ENCODE measurements around the gene MRPL22.

The MRPL22 gene

DNA sequence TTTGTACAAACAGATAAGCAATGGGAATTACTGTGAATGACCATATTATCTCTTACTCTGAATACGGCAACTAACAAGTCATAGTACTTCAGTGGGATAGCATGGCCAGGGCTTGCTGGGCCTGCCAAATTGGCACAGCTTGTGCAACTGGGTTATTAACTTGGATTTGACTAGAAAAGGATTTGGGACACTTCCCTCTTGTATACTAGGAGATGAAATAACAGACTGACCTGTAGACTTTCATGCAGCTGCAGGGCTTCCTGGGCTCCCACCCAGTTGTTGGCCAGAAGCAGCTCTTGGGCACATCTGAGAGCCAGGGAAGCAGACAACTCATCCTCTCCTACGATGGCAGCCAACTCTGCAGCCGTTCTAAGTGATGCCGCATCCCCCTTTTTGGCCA, 42.7 kb upstream of the MRPL22 start:
- no peak for TF ChIP-seq EP300 (IDR thresholded peaks at IDR 0.05; ENCODE audit: borderline replicate concordance)
- TF ChIP-seq, protein P1, sequence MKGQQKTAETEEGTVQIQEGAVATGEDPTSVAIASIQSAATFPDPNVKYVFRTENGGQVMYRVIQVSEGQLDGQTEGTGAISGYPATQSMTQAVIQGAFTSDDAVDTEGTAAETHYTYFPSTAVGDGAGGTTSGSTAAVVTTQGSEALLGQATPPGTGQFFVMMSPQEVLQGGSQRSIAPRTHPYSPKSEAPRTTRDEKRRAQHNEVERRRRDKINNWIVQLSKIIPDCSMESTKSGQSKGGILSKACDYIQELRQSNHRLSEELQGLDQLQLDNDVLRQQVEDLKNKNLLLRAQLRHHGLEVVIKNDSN (IDR thresholded peaks at IDR 0.05): no peak
- TF ChIP-seq, protein P2, sequence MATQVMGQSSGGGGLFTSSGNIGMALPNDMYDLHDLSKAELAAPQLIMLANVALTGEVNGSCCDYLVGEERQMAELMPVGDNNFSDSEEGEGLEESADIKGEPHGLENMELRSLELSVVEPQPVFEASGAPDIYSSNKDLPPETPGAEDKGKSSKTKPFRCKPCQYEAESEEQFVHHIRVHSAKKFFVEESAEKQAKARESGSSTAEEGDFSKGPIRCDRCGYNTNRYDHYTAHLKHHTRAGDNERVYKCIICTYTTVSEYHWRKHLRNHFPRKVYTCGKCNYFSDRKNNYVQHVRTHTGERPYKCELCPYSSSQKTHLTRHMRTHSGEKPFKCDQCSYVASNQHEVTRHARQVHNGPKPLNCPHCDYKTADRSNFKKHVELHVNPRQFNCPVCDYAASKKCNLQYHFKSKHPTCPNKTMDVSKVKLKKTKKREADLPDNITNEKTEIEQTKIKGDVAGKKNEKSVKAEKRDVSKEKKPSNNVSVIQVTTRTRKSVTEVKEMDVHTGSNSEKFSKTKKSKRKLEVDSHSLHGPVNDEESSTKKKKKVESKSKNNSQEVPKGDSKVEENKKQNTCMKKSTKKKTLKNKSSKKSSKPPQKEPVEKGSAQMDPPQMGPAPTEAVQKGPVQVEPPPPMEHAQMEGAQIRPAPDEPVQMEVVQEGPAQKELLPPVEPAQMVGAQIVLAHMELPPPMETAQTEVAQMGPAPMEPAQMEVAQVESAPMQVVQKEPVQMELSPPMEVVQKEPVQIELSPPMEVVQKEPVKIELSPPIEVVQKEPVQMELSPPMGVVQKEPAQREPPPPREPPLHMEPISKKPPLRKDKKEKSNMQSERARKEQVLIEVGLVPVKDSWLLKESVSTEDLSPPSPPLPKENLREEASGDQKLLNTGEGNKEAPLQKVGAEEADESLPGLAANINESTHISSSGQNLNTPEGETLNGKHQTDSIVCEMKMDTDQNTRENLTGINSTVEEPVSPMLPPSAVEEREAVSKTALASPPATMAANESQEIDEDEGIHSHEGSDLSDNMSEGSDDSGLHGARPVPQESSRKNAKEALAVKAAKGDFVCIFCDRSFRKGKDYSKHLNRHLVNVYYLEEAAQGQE (IDR thresholded peaks at IDR 0.05; ENCODE audit: low read depth): no peak
- no peak for TF ChIP-seq EGR1 (IDR thresholded peaks at IDR 0.05)
- TF ChIP-seq TEAD4 (IDR thresholded peaks at IDR 0.05): no peak
- TF ChIP-seq, protein P3, sequence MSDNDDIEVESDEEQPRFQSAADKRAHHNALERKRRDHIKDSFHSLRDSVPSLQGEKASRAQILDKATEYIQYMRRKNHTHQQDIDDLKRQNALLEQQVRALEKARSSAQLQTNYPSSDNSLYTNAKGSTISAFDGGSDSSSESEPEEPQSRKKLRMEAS (IDR thresholded peaks at IDR 0.05): no peak
- TF ChIP-seq CREB1 (IDR thresholded peaks at IDR 0.05; ENCODE audit: low read depth): no peak
- no peak for TF ChIP-seq ZBTB7A (IDR thresholded peaks at IDR 0.05; ENCODE audit: low read depth)
- TF ChIP-seq TAF1 (IDR thresholded peaks at IDR 0.05; ENCODE audit: low read depth): no peak
- TF ChIP-seq FOXM1 (IDR thresholded peaks at IDR 0.05; ENCODE audit: borderline replicate concordance, low read depth): no peak
- no peak for TF ChIP-seq YY1 (IDR thresholded peaks at IDR 0.05; ENCODE audit: low read depth)
- TF ChIP-seq TCF12 (IDR thresholded peaks at IDR 0.05; ENCODE audit: low read depth): no peak

DNA sequence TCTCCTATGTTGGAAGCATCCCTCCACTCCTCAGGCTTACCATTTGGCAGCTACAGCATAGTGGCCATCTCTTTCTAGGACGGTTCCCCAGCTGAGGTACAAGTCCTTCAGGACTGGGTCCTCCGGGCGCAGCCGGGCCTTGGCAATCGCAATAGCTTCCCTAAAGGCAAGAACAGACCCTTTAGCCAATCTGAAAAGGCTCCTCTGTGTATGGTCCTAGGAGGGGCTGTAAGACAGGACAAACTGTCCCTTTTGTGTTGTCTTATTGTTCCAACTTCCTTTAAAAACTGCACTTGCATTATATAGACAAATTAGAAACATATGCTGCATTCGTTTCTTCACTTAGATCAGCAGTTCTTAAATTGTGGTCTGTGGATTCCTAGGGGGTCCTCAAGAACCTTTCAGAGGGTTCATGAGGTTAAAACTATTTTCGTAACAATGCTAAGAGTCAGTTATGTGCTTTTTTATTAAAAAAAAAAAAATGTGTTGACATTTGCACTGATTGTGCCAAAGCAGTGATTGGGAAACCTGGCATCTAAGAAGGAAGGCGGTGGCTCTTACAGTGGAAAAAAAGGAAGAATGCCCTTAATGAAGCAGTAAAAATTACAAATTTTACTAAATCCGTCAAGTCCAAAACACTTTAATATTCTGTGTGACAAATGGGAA, 41.6 kb upstream of the MRPL22 start:
- TF ChIP-seq ZBTB7A (IDR thresholded peaks at IDR 0.05; ENCODE audit: low read depth): no peak
- no peak for TF ChIP-seq TAF1 (IDR thresholded peaks at IDR 0.05; ENCODE audit: low read depth)
- TF ChIP-seq, protein P1 (IDR thresholded peaks at IDR 0.05): no peak
- no peak for TF ChIP-seq CREB1 (IDR thresholded peaks at IDR 0.05; ENCODE audit: low read depth)
- TF ChIP-seq YY1 (IDR thresholded peaks at IDR 0.05; ENCODE audit: low read depth): no peak
- no peak for TF ChIP-seq CEBPB (IDR thresholded peaks at IDR 0.05)

DNA sequence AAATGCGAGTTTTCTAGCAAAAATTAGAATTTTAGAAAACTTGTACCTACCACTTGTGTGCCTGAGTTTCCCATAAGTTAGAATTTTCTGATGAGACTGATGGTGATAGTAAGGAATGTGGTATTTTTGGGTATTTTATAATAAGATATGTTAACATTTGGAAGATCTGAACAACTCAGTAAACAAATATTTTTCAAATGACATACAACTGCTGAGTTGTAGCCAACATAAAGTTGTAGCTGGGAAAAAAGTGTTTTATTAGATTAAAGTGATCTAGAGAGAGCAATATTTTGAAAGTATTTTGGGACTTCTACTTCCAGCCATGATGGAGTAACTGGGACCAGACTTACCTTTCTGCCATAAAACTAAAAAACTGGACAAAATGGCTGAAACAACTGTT, 40.8 kb upstream of the MRPL22 start:
- TF ChIP-seq TCF12 (IDR thresholded peaks at IDR 0.05; ENCODE audit: low read depth) (no peak), NFIC (IDR thresholded peaks at IDR 0.05) (no peak), FOXM1 (IDR thresholded peaks at IDR 0.05; ENCODE audit: borderline replicate concordance, low read depth) (no peak), TEAD4 (IDR thresholded peaks at IDR 0.05) (no peak), EP300 (IDR thresholded peaks at IDR 0.05; ENCODE audit: borderline replicate concordance) (no peak), CEBPB (IDR thresholded peaks at IDR 0.05) (no peak), TAF1 (IDR thresholded peaks at IDR 0.05; ENCODE audit: low read depth) (no peak), YY1 (IDR thresholded peaks at IDR 0.05; ENCODE audit: low read depth) (no peak), EGR1 (IDR thresholded peaks at IDR 0.05) (no peak), RAD21 (IDR thresholded peaks at IDR 0.05; ENCODE audit: low read depth) (no peak)
- TF ChIP-seq, protein P3 (IDR thresholded peaks at IDR 0.05): no peak
- TF ChIP-seq, protein P1 (IDR thresholded peaks at IDR 0.05): no peak

DNA sequence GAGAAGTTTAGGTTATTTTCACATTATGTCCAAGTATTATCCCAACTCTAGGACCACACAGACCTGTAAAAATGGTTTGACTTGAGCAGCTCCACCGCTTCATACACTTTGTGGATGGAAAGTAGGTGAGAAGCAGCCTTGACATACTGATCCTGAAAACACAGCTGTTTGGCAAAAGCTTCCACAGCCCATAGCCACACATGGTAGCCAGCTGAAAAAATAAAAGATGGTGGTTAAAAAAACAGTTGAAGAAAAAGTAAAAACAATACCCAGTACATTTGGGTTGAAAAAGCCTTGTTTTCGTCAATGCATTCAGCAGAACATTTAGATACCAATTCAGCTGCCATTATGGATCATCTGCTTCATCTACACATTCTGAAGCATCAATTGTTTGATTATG, 39.6 kb upstream of the MRPL22 start:
- no peak for TF ChIP-seq ZBTB7A (IDR thresholded peaks at IDR 0.05; ENCODE audit: low read depth)
- TF ChIP-seq TEAD4 (IDR thresholded peaks at IDR 0.05): no peak
- TF ChIP-seq CREB1 (IDR thresholded peaks at IDR 0.05; ENCODE audit: low read depth): no peak
- TF ChIP-seq, protein P1 (IDR thresholded peaks at IDR 0.05): no peak

DNA sequence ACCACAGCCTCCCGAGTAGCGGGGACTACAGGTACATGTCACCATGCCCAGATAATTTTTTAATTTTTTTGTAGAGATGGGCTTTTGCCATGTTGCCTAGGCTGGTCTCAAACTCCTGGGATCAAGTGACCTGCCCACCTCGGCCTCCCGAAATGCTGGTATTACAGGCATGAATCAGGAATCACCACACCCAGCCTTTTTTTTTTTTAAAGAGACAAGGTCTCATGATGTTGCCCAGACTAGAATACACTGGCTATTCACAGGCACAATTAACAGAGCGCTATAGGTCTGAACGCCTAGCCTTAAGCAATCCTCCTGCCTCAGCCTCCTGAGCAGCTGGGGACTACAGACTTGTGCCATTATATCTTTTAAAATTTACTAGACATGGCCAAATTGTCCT, 39.0 kb upstream of the MRPL22 start:
- TF ChIP-seq, protein P1 (IDR thresholded peaks at IDR 0.05): no peak
- no peak for TF ChIP-seq NFIC (IDR thresholded peaks at IDR 0.05)
- TF ChIP-seq EP300 (IDR thresholded peaks at IDR 0.05; ENCODE audit: borderline replicate concordance): no peak
- no peak for TF ChIP-seq TCF12 (IDR thresholded peaks at IDR 0.05; ENCODE audit: low read depth)
- TF ChIP-seq RAD21 (IDR thresholded peaks at IDR 0.05; ENCODE audit: low read depth): no peak
- no peak for TF ChIP-seq TEAD4 (IDR thresholded peaks at IDR 0.05)
- TF ChIP-seq CEBPB (IDR thresholded peaks at IDR 0.05): no peak
- TF ChIP-seq ZBTB7A (IDR thresholded peaks at IDR 0.05; ENCODE audit: low read depth): no peak

DNA sequence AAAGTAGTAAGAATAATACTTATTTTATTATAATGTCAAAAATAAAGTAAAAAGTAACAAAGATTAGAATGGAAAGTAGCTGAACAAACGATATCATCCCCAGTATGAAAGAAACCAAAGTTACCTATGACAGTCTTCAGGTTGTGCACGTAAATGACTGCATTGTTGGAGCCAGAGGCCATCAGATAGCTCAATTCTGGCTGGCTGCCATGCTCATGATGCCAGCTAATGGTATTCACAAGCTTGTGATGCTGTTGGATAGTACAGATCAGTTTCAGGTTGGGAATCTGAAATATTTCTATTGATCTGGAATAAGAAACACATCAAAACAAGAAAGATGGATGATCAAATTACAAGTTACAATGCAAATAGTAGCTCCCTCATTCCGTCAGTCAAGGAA, 24.0 kb upstream of the MRPL22 start:
- TF ChIP-seq FOXM1 (IDR thresholded peaks at IDR 0.05; ENCODE audit: borderline replicate concordance, low read depth): no peak

DNA sequence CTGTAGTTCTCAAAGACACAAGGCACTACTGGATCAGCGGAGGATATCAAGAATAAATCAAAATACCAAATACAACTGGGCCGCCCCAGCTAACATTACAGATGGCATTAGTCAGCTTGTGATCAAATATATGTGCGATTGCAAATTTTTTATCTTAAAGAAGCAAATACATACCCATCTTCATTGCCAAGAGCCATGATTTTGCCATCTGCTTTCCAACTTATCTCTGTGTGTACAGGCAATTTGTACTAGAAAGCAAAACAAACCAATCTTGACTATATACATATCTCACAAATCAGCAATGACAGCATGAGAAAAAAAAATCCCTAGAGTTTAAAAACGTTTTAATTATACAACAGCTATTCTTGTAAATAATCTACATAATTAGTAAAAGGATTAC, 23.1 kb upstream of the MRPL22 start:
- TF ChIP-seq EP300 (IDR thresholded peaks at IDR 0.05; ENCODE audit: borderline replicate concordance) (no peak), EGR1 (IDR thresholded peaks at IDR 0.05) (no peak), TEAD4 (IDR thresholded peaks at IDR 0.05) (no peak), YY1 (IDR thresholded peaks at IDR 0.05; ENCODE audit: low read depth) (no peak), NFIC (IDR thresholded peaks at IDR 0.05) (no peak)
- TF ChIP-seq, protein P3 (IDR thresholded peaks at IDR 0.05): no peak
- TF ChIP-seq, protein P2 (IDR thresholded peaks at IDR 0.05; ENCODE audit: low read depth): no peak
